Activated CD4-positive, alpha-beta memory T cell treated with anti-CD3 and anti-CD28 coated beads, Interleukin-2, amount 10 ng/mL, durations not matched to agents 7 days and 5 days (primary cell): ENCODE data around the gene UBQLN4. TPM values are rescaled to one million over a fixed set of nuclear protein-coding genes. Genes with fewer than 3 reads are reported as not detected.
"Not testable (repeated sequence)": the region's sequence is repeated elsewhere in the genome, so short reads cannot be mapped to it uniquely, and the experiment has no call there.

Source experiments
- CTCF ChIA-PET: fragments of 350-600 bp; sonication (Branson Sonifier 250); formaldehyde crosslinking; loops from one replicate; lab custom pipeline; 2021; ENCODE audit warnings: antibody characterized with exemption, inconsistent platforms; lab: Charles Lee
- POLR2A ChIA-PET: fragments of 350-600 bp; sonication (Branson Sonifier 250); formaldehyde crosslinking; loops from one replicate; lab custom pipeline; 2021; ENCODE audit warnings: antibody characterized with exemption; lab: Charles Lee
- DNase-seq: peaks from one replicate; pipeline ENCODE4 v3.0.0-alpha.2; 2020
- H3K27ac Mint-ChIP-seq: one replicate; pipeline ENCODE4 v1.8.0; 2021; ENCODE audit warnings: mild to moderate bottlenecking, mixed read lengths
- H3K27me3 Mint-ChIP-seq: one replicate; pipeline ENCODE4 v1.8.0; 2021; ENCODE audit warnings: mixed read lengths
- H3K36me3 Mint-ChIP-seq: one replicate; pipeline ENCODE4 v1.8.0; 2021; ENCODE audit warnings: low read depth, mixed read lengths
- H3K4me1 Mint-ChIP-seq: one replicate; pipeline ENCODE4 v1.8.0; 2021; ENCODE audit warnings: mixed read lengths
- H3K4me3 Mint-ChIP-seq: one replicate; pipeline ENCODE4 v1.8.0; 2021; ENCODE audit warnings: mild to moderate bottlenecking, mixed read lengths
- H3K9me3 Mint-ChIP-seq: one replicate; pipeline ENCODE4 v1.8.0; 2021; ENCODE audit warnings: mixed read lengths
- total RNA-seq, 2 experiments: library from RNA; stranded (reverse); gene quantifications; one replicate each; pipeline ENCODE4 v1.2.3, GENCODE V29; 2021

The UBQLN4 gene
- total RNA-seq, 2 experiments from 2014 or later: 27.0 to 31.2 TPM

GRCh38 chr1:156052862-156053767, 483 bp downstream of the UBQLN4 start:
- POLR2A ChIA-PET: interaction anchor here (0.6 to 1.7 kb wide), 6 partner anchors 8 to 119 kb away, joined by 3 to 6 read pairs (median 4); partner anchors contain the start of gene KHDC4

GRCh38 chr1:156051011-156051725, 2.4 kb downstream of the UBQLN4 start:
- Mint-ChIP-seq H3K4me1 (peaks cover 24% of the 10 kb centered on the region), H3K36me3 (peaks cover 16% of the 10 kb centered on the region), H3K9me3 (no peaks in the 10 kb centered on the region), H3K4me3 (no peak overlapping the region), H3K27me3 (no peaks in the 10 kb centered on the region), H3K27ac (no peak overlapping the region)
- no peak for DNase-seq
- ChIA-PET CTCF (interaction anchor here (1.0 to 1.4 kb wide), 4 partner anchors 10 to 61 kb away, joined by 3 to 5 read pairs (median 4); no protein-coding TSS in a partner anchor), POLR2A (interaction anchor here (1.5 kb wide), 1 partner anchor 117 kb away, joined by 5 read pairs; the partner anchor contains the start of gene KHDC4)

More at GRCh38 chr1:156052862-156053767, 483 bp downstream of the UBQLN4 start:
- Mint-ChIP-seq H3K4me3 (peak overlapping the region; percentile 91), H3K4me1 (peaks cover 33% of the 10 kb centered on the region), H3K9me3 (no peaks in the 10 kb centered on the region), H3K27me3 (no peaks in the 10 kb centered on the region), H3K27ac (peak overlapping the region; percentile 80), H3K36me3 (peaks cover 23% of the 10 kb centered on the region)
- CTCF ChIA-PET: interaction anchor here (0.6 to 1.9 kb wide), 9 partner anchors 8 to 243 kb away, joined by 3 to 10 read pairs (median 3); partner anchors contain the start of gene SSR2
- peak; percentile 69 for DNase-seq

- ChIA-PET CTCF (interaction anchor here (0.5 to 1.4 kb wide), 2 partner anchors 16 to 19 kb away, joined by 3 read pairs; no protein-coding TSS in a partner anchor), POLR2A (no interaction called here)
- peaks cover 18% of the 10 kb centered on the region for H3K4me1 Mint-ChIP-seq
Measured at GRCh38 chr1:156050376-156050775, 3.2 kb downstream of the UBQLN4 start.

GRCh38 chr1:156048663-156049258, 4.8 kb downstream of the UBQLN4 start:
- ChIA-PET CTCF (interaction anchor here (1.8 kb wide), 1 partner anchor 15 kb away, joined by 4 read pairs; no protein-coding TSS in a partner anchor), POLR2A (no interaction called here)
- DNase-seq: no peak
- Mint-ChIP-seq H3K27me3 (no peaks in the 10 kb centered on the region), H3K27ac (no peak overlapping the region), H3K36me3 (peaks cover 26% of the 10 kb centered on the region), H3K4me3 (no peak overlapping the region), H3K9me3 (no peaks in the 10 kb centered on the region), H3K4me1 (peaks cover 26% of the 10 kb centered on the region)

More at GRCh38 chr1:156050376-156050775, 3.2 kb downstream of the UBQLN4 start:
- Mint-ChIP-seq H3K27ac (no peak overlapping the region), H3K27me3 (no peaks in the 10 kb centered on the region), H3K9me3 (no peaks in the 10 kb centered on the region), H3K4me3 (no peak overlapping the region), H3K36me3 (peaks cover 17% of the 10 kb centered on the region)
- DNase-seq: no peak

GRCh38 chr1:156045076-156045475, 8.5 kb downstream of the UBQLN4 start:
- POLR2A ChIA-PET: interaction anchor here (0.5 to 1.4 kb wide), 7 partner anchors 9 to 545 kb away, joined by 3 to 6 read pairs (median 3); partner anchors contain the start of genes KHDC4, LAMTOR2, SSR2 and UBQLN4
- peak overlapping the region; percentile 64 for H3K27ac Mint-ChIP-seq
- no peaks in the 10 kb centered on the region for H3K9me3 Mint-ChIP-seq
- peak; percentile 47 for DNase-seq
- no peaks in the 10 kb centered on the region for H3K27me3 Mint-ChIP-seq
- no peak overlapping the region for H3K4me3 Mint-ChIP-seq
- H3K4me1 Mint-ChIP-seq: peaks cover 21% of the 10 kb centered on the region
- H3K36me3 Mint-ChIP-seq: peaks cover 33% of the 10 kb centered on the region
- CTCF ChIA-PET: interaction anchor here (0.9 to 1.5 kb wide), 7 partner anchors 8 to 180 kb away, joined by 3 to 7 read pairs (median 4); partner anchors contain the start of gene SSR2

- no peaks in the 10 kb centered on the region for H3K9me3 Mint-ChIP-seq
- H3K27me3 Mint-ChIP-seq: no peaks in the 10 kb centered on the region
- ChIA-PET CTCF (interaction anchor here (1.8 kb wide), 1 partner anchor 24 kb away, joined by 6 read pairs; no protein-coding TSS in a partner anchor), POLR2A (interaction anchor here (2.3 kb wide), 1 partner anchor 10 kb away, joined by 6 read pairs; the partner anchor contains the start of gene UBQLN4)
- DNase-seq: no peak
- no peak overlapping the region for H3K27ac Mint-ChIP-seq
- H3K4me1 Mint-ChIP-seq: peaks cover 21% of the 10 kb centered on the region
- peaks cover 29% of the 10 kb centered on the region for H3K36me3 Mint-ChIP-seq
- H3K4me3 Mint-ChIP-seq: no peak overlapping the region
Measured at GRCh38 chr1:156042828-156043227, 10.8 kb downstream of the UBQLN4 start.

GRCh38 chr1:156034991-156035390, 18.6 kb downstream of the UBQLN4 start:
- CTCF ChIA-PET, H3K9me3 Mint-ChIP-seq, H3K27ac Mint-ChIP-seq, POLR2A ChIA-PET, H3K4me1 Mint-ChIP-seq, H3K4me3 Mint-ChIP-seq, H3K27me3 Mint-ChIP-seq, DNase-seq, H3K36me3 Mint-ChIP-seq: not testable (repeated sequence)

- no peak for DNase-seq
- peaks cover 4% of the 10 kb centered on the region for H3K4me1 Mint-ChIP-seq
- ChIA-PET POLR2A (no interaction called here), CTCF (interaction anchor here (1.0 to 1.5 kb wide), 3 partner anchors 12 to 33 kb away, joined by 4 read pairs; partner anchors contain the start of gene SSR2)
- H3K27me3 Mint-ChIP-seq: no peaks in the 10 kb centered on the region
- peaks cover 7% of the 10 kb centered on the region for H3K36me3 Mint-ChIP-seq
- no peaks in the 10 kb centered on the region for H3K9me3 Mint-ChIP-seq
- H3K27ac Mint-ChIP-seq: no peak overlapping the region
- H3K4me3 Mint-ChIP-seq: no peak overlapping the region
Measured at GRCh38 chr1:156033011-156033410, 20.6 kb downstream of the UBQLN4 start.

- H3K4me3 Mint-ChIP-seq: no peak overlapping the region
- H3K4me1 Mint-ChIP-seq: peaks cover 13% of the 10 kb centered on the region
- no peak for DNase-seq
- H3K27me3 Mint-ChIP-seq: peaks cover 4% of the 10 kb centered on the region
- H3K36me3 Mint-ChIP-seq: no peaks in the 10 kb centered on the region
- H3K27ac Mint-ChIP-seq: no peak overlapping the region
- ChIA-PET POLR2A (no interaction called here), CTCF (no interaction called here)
- no peaks in the 10 kb centered on the region for H3K9me3 Mint-ChIP-seq
Measured at GRCh38 chr1:156026588-156026987, 27.0 kb downstream of the UBQLN4 start.

GRCh38 chr1:156025876-156026275, 27.7 kb downstream of the UBQLN4 start:
- POLR2A ChIA-PET: no interaction called here

GRCh38 chr1:156024801-156025200, 28.8 kb downstream of the UBQLN4 start:
- DNase-seq: no peak
- peaks cover 25% of the 10 kb centered on the region for H3K4me1 Mint-ChIP-seq
- H3K9me3 Mint-ChIP-seq: no peaks in the 10 kb centered on the region
- no peak overlapping the region for H3K27ac Mint-ChIP-seq
- H3K36me3 Mint-ChIP-seq: peaks cover 7% of the 10 kb centered on the region
- ChIA-PET POLR2A (no interaction called here), CTCF (interaction anchor here (2.1 kb wide), 1 partner anchor 42 kb away, joined by 24 read pairs; no protein-coding TSS in a partner anchor)
- H3K4me3 Mint-ChIP-seq: no peak overlapping the region
- peaks cover 4% of the 10 kb centered on the region for H3K27me3 Mint-ChIP-seq

More at GRCh38 chr1:156025876-156026275, 27.7 kb downstream of the UBQLN4 start:
- peak; percentile 49 for DNase-seq
- H3K27ac Mint-ChIP-seq: no peak overlapping the region
- H3K9me3 Mint-ChIP-seq: no peaks in the 10 kb centered on the region
- no peaks in the 10 kb centered on the region for H3K36me3 Mint-ChIP-seq
- CTCF ChIA-PET: interaction anchor here (0.6 to 2.1 kb wide), 7 partner anchors 13 to 320 kb away, joined by 3 to 24 read pairs (median 3); partner anchors contain the start of gene UBQLN4
- peaks cover 4% of the 10 kb centered on the region for H3K27me3 Mint-ChIP-seq
- H3K4me3 Mint-ChIP-seq: no peak overlapping the region
- H3K4me1 Mint-ChIP-seq: peaks cover 18% of the 10 kb centered on the region
